ENCODE data around the gene EHD3. TPM values are rescaled to one million over a fixed set of nuclear protein-coding genes. Genes with fewer than 3 reads are reported as not detected.

EHD3 gene
- total and polyA plus RNA-seq, 2 of the 8 experiments (the other 6 are each of a cell fraction or from before 2014, with no cell fraction given) = 9.3 to 12.0 TPM

DNA sequence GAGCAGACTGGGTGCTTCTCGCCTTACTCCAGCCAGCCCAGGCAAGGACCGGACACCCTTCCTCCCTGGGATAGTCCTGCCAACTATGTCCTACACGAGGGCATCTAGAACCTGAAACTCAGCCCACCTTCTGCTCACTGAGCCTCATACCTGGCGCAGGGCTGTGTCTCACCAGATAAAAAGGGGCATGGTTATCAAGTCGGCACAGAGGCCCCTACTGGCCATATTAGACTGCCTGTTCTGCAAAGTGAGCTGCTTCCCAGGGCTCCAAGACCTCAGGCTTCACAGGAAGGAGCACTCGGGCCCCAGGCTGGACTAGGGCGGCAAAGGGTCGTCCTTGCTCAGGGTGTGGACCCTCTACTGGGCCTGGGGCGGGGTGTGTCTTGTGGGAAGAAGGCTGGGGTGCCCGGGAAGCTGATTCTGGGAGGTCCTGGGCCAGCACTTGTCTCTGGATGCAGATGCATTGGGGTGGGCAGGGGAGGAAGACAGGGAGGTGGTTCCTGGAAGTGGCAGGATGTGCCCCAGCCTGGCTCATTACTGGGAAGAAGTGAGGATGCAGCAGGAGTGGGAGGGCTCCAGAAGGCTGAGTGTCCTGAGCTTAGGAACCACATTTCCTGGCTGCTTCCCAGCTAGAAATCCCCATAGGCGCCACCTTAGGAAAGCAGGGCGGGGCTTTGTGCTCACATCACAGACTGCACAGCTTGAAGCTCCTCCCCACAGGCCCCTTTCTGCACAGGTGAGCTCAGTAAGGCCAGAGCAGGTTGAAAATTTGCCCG lies 19.6 kb downstream of the EHD3 start:
- H4K5ac ChIP-seq (ENCODE audit: insufficient read length, low read depth, low read length) = no peak overlapping the region
- POLR2A ChIA-PET (ENCODE audit: partially characterized antibody) = interaction anchor here (1.0 kb wide), 3 partner anchors 19 to 235 kb away, joined by 3 to 4 read pairs (median 3); partner anchors contain the start of gene EHD3
- DNase-seq (ENCODE audit: low read depth in 1 of 2, low spot score in 2 of 2) (no peak), FAIRE-seq (no peak)
- no peak overlapping the region for H2BK5ac ChIP-seq (ENCODE audit: low read depth, low read length)
- no peak overlapping the region for H2AK5ac ChIP-seq (ENCODE audit: low read depth, low read length)
- peaks cover 0 to 8% (median 2%) of the 10 kb centered on the region in 4 experiments; a peak in 3 of 7 replicates for H3K4me1 ChIP-seq (replicated peaks in 1 of 4; ENCODE audit: control insufficient read depth in 3 of 4, insufficient read depth in 4 of 4, low read length in 3 of 4)
- H3K23me2 ChIP-seq (ENCODE audit: low read depth, low read length) = no peaks in the 10 kb centered on the region; the same call in 1 of the 2 replicates
- no peak overlapping the region for H3K27ac ChIP-seq (ENCODE audit: low read depth, low read length)
- H4K8ac ChIP-seq (ENCODE audit: extremely low read depth, insufficient read depth, low read length) = no peak overlapping the region; the same call in 1 of the 2 replicates
- no peak overlapping the region for H4K91ac ChIP-seq (replicated peaks; ENCODE audit: insufficient read length, low read length)
- H3K4me3 ChIP-seq (ENCODE audit: extremely low read depth in 1 of 4, insufficient read depth in 2 of 4, low read depth in 3 of 4, low read length in 4 of 4) = no peak overlapping the region
- no peak for TF ChIP-seq POU5F1 (IDR thresholded peaks at IDR 0.05; ENCODE audit: low read depth, low read length)
- TF ChIP-seq, protein P1, sequence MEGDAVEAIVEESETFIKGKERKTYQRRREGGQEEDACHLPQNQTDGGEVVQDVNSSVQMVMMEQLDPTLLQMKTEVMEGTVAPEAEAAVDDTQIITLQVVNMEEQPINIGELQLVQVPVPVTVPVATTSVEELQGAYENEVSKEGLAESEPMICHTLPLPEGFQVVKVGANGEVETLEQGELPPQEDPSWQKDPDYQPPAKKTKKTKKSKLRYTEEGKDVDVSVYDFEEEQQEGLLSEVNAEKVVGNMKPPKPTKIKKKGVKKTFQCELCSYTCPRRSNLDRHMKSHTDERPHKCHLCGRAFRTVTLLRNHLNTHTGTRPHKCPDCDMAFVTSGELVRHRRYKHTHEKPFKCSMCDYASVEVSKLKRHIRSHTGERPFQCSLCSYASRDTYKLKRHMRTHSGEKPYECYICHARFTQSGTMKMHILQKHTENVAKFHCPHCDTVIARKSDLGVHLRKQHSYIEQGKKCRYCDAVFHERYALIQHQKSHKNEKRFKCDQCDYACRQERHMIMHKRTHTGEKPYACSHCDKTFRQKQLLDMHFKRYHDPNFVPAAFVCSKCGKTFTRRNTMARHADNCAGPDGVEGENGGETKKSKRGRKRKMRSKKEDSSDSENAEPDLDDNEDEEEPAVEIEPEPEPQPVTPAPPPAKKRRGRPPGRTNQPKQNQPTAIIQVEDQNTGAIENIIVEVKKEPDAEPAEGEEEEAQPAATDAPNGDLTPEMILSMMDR (IDR thresholded peaks at IDR 0.05; ENCODE audit: control extremely low read depth in 1 of 3, insufficient read depth in 1 of 3, low read depth in 1 of 3, low read length in 3 of 3) = peak in 1 of 3 experiments; percentile 16; a peak in 1 of 4 replicates
- no peaks in the 10 kb centered on the region for H3K36me3 ChIP-seq (ENCODE audit: control insufficient read depth in 2 of 4, insufficient read depth in 4 of 4, low read length in 3 of 4)
- no peaks in the 10 kb centered on the region; the same call in none of the 2 replicates for H3K79me1 ChIP-seq (ENCODE audit: low read depth, low read length)
- 91% methylated on average over 13 of the region's 13 CpGs; no CpG with 5 or more reads in 1 of the 2 experiments for whole genome bisulfite sequencing, 2 experiments (ENCODE audit: extremely low coverage in 1 of 2, insufficient coverage in 1 of 2, insufficient read length in 1 of 2, insufficient replicate concordance in 2 of 2, low coverage in 1 of 2, low lambda C conversion rate in 2 of 2, missing lambda C conversion rate in 1 of 2)
- H2BK120ac ChIP-seq (replicated peaks; ENCODE audit: low read depth, low read length) = no peak overlapping the region
- H3K9ac ChIP-seq (replicated peaks in 1 of 4; ENCODE audit: extremely low read depth in 1 of 4, low read depth in 3 of 4, low read length in 3 of 4) = no peak overlapping the region
- H2BK15ac ChIP-seq (ENCODE audit: low read length) = no peak overlapping the region
- no peak overlapping the region for H3K4ac ChIP-seq (replicated peaks; ENCODE audit: insufficient read length, low read depth, low read length)
- H4K20me1 ChIP-seq (replicated peaks in 1 of 2; ENCODE audit: control insufficient read depth in 1 of 2, insufficient read depth in 2 of 2, low read length in 2 of 2) = peaks cover 0 to 2% of the 10 kb centered on the region in 2 experiments
- no peak overlapping the region for H3K4me2 ChIP-seq (ENCODE audit: insufficient read depth in 1 of 2, low read depth in 2 of 2, low read length in 2 of 2)
- no peak overlapping the region for H2BK12ac ChIP-seq (ENCODE audit: low read depth, low read length)
- no peaks in the 10 kb centered on the region for H3K79me2 ChIP-seq (ENCODE audit: control insufficient read depth in 1 of 2, insufficient read depth in 2 of 2, low read length in 2 of 2)
- H2AFZ ChIP-seq (ENCODE audit: low read length) = no peak overlapping the region
- H3K27me3 ChIP-seq (replicated peaks in 1 of 4; ENCODE audit: control insufficient read depth in 3 of 4, extremely low read depth in 1 of 4, insufficient read depth in 3 of 4, low read length in 3 of 4) = no peaks in the 10 kb centered on the region
- no peak overlapping the region for H2BK20ac ChIP-seq (ENCODE audit: low read length)
- no peak overlapping the region for H3K18ac ChIP-seq (ENCODE audit: extremely low read depth, low read length)
- CTCF ChIA-PET (ENCODE audit: partially characterized antibody) = interaction anchor here (0.6 to 2.7 kb wide), 15 partner anchors 10 to 161 kb away, joined by 3 to 8 read pairs (median 4); partner anchors contain the start of gene XDH
- no peak overlapping the region for H3K23ac ChIP-seq (ENCODE audit: insufficient read length)
- H3K56ac ChIP-seq (replicated peaks; ENCODE audit: insufficient read length, low read depth, low read length) = no peak overlapping the region
- H3K9me3 ChIP-seq (ENCODE audit: insufficient read depth in 2 of 2, low read depth in 1 of 2, low read length in 1 of 2) = no peaks in the 10 kb centered on the region
- H3K14ac ChIP-seq (ENCODE audit: insufficient read length) = no peak overlapping the region

Data from H1 (cell line).